ENCODE measurements around the gene FNDC7. TPM values are rescaled to one million over a fixed set of nuclear protein-coding genes. Genes with fewer than 3 reads are reported as not detected.

FNDC7 gene
- total RNA-seq, 1 donor from 2014 or later = not detected

DNA sequence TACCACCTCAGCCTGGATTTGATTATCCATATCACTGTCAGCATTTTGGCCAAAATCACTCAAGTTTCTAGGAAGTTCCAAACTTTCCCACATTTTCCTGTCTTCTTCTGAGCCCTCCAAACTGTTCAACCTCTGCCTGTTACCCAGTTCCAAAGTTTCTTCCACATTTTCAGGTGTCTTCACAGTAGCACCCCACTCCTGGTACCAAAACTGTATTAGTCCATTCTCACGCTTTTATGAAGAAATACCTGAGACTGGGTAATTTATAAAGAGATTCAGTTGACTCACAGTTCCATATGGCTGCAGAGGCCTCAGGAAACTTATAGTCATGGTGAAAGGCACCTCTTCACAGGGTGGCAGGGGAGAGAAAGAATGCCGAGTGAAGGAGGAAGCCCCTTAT, 73.2 kb downstream of the FNDC7 start:
- intact Hi-C loops (cut with DNase I) = no loop called here
- no peak for ATAC-seq

DNA sequence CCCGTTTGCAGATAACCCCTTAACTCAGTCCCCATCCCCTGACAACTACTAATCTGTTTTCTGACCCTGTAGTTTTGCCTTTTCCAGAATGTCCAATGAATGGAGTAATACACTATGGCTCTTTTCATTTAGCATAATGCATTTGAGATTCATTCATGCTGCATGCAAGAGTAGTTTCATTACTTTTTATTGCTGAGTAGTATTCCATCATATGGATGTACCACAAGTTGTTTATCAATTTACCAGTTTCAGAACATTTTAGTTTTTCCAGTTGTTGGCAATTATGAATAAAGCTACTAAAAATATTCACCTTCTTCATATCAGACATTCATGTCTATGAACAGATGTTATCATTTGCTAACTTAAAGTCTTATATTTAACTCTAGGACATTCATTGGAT, 79.1 kb downstream of the FNDC7 start:
- Histone ChIP-seq H3K9me3 (no peaks in the 10 kb centered on the region), H3K27me3 (no peaks in the 10 kb centered on the region), H3K4me1 (no peaks in the 10 kb centered on the region), H3K27ac (no peak overlapping the region), H3K4me3 (no peak overlapping the region), H3K36me3 (peaks cover 42% of the 10 kb centered on the region)
- DNase-seq (no peak), ATAC-seq (no peak)
- TF ChIP-seq, protein P1, sequence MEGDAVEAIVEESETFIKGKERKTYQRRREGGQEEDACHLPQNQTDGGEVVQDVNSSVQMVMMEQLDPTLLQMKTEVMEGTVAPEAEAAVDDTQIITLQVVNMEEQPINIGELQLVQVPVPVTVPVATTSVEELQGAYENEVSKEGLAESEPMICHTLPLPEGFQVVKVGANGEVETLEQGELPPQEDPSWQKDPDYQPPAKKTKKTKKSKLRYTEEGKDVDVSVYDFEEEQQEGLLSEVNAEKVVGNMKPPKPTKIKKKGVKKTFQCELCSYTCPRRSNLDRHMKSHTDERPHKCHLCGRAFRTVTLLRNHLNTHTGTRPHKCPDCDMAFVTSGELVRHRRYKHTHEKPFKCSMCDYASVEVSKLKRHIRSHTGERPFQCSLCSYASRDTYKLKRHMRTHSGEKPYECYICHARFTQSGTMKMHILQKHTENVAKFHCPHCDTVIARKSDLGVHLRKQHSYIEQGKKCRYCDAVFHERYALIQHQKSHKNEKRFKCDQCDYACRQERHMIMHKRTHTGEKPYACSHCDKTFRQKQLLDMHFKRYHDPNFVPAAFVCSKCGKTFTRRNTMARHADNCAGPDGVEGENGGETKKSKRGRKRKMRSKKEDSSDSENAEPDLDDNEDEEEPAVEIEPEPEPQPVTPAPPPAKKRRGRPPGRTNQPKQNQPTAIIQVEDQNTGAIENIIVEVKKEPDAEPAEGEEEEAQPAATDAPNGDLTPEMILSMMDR (IDR thresholded peaks at IDR 0.05) = no peak
- intact Hi-C loops (cut with DNase I) = no loop called here

More for the DNA sequence above, 73.2 kb downstream of the FNDC7 start:
- Histone ChIP-seq H3K27ac (no peak overlapping the region), H3K4me1 (no peaks in the 10 kb centered on the region), H3K4me3 (no peak overlapping the region), H3K9me3 (peaks cover 8% of the 10 kb centered on the region), H3K27me3 (no peaks in the 10 kb centered on the region), H3K36me3 (peaks cover 52% of the 10 kb centered on the region)
- DNase-seq = no peak
- TF ChIP-seq, protein P1 (IDR thresholded peaks at IDR 0.05) = no peak

Other genes with a start within 250 kb of the FNDC7 start
- gene EEIG2, start 152.8 kb upstream of the FNDC7 start, total RNA-seq = 12.7 TPM
- gene HENMT1, start 51.8 kb upstream of the FNDC7 start, total RNA-seq = 5.6 TPM
- 39.3 TPM for gene PRPF38B, start 20.6 kb upstream of the FNDC7 start, total RNA-seq
- 54.1 TPM for gene STXBP3, start 33.8 kb downstream of the FNDC7 start, total RNA-seq
- 0.67 TPM for gene AKNAD1, start 144.2 kb downstream of the FNDC7 start, total RNA-seq
- 17.2 TPM for gene GPSM2, start 164.1 kb downstream of the FNDC7 start, total RNA-seq

Measured in upper lobe of right lung (tissue), 1 donor.